Measurements from ENCODE around the gene EXD3. TPM values are rescaled to one million over a fixed set of nuclear protein-coding genes. Genes with fewer than 3 reads are reported as not detected.
A peak's percentile ranks its signal among the peaks of the same experiment; 100 is the strongest.

Gene EXD3
- polyA plus RNA-seq, 1 of the 3 experiments (the other 2 are of a cell fraction) = 11.5 TPM

DNA sequence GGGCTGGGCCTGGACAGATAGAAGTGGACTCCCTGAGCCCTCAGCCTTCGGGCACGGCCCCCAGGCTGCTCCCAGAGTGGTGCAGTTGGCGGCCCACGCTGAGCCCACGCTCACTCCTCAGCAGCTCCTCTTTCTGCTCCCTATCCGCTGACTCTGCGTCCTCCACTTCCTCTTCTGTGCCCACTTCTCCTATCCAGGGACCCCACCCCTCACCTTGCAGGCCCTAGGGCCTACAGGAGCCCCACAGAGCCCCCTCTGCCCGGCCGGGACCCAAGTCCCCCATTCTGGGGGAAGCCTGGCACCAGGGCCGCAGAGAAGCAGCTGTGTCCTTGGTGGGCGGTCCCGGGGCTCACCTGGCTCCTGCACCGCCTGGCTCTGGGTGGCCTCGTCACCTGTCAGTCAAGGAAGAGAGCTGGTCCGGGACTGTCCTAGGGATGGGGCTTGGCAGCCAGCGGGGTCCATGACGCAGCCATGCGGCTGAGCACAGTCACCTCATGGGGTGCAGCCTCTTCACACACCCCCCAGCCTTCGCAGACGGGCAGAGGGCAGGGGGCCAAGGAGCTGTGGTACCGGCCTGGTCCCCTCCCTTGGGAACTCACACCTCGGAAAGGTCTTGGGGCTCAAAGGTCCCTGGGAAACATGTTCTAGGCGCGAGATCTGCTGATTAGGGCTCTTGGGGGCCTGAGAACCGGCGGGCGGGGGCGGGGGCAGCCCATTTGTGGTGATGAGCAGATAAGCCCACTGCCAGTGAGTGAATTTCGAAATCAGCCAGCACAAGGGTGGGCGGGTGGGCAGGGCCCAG lies 115.5 kb downstream of the EXD3 start:
- peak; percentile 35 for DNase-seq
- H3K36me3 ChIP-seq (replicated peaks in 1 of 2; ENCODE audit: control insufficient read depth in 1 of 2, insufficient read depth in 2 of 2, low read length in 1 of 2) = no peaks in the 10 kb centered on the region
- no peaks in the 10 kb centered on the region for H3F3A ChIP-seq (replicated peaks; ENCODE audit: insufficient read depth)
- peaks cover 0 to 16% of the 10 kb centered on the region in 2 experiments; a peak in 1 of 4 replicates for H3K4me1 ChIP-seq (ENCODE audit: control insufficient read depth in 1 of 2, insufficient read depth in 2 of 2, low read depth in 1 of 2, low read length in 1 of 2)
- H3K9me3 ChIP-seq = no peaks in the 10 kb centered on the region
- H3K27ac ChIP-seq (ENCODE audit: low read depth in 2 of 2, low read length in 1 of 2) = no peak overlapping the region
- no peak overlapping the region for H3K4me3 ChIP-seq (ENCODE audit: low read depth in 2 of 2, low read length in 1 of 2)
- H3K79me2 ChIP-seq (ENCODE audit: insufficient read depth) = no peaks in the 10 kb centered on the region
- no peak overlapping the region for H3K9ac ChIP-seq
- no peak overlapping the region for H2AFZ ChIP-seq (ENCODE audit: low read depth)
- no peaks in the 10 kb centered on the region for H3K27me3 ChIP-seq (ENCODE audit: insufficient read depth)
- ChIA-PET POLR2A (interaction anchor here (0.6 kb wide), 1 partner anchor 245 kb away, joined by 3 read pairs; the partner anchor contains the start of gene MRPL41), CTCF (interaction anchor here (0.6 to 0.8 kb wide), 2 partner anchors 13 to 202 kb away, joined by 3 read pairs; no protein-coding TSS in a partner anchor)
- no peak for TF ChIP-seq MXI1 (IDR thresholded peaks at IDR 0.05; ENCODE audit: low read depth, low read length)
- TF ChIP-seq, protein P1, sequence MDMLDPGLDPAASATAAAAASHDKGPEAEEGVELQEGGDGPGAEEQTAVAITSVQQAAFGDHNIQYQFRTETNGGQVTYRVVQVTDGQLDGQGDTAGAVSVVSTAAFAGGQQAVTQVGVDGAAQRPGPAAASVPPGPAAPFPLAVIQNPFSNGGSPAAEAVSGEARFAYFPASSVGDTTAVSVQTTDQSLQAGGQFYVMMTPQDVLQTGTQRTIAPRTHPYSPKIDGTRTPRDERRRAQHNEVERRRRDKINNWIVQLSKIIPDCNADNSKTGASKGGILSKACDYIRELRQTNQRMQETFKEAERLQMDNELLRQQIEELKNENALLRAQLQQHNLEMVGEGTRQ (IDR thresholded peaks at IDR 0.05; ENCODE audit: borderline replicate concordance, low read depth, low read length) = no peak
- TF ChIP-seq RCOR1 (IDR thresholded peaks at IDR 0.05; ENCODE audit: low read length) = no peak
- TF ChIP-seq GATA2 (CRISPR knock-in tag; IDR thresholded peaks at IDR 0.05) = no peak
- TF ChIP-seq FOXM1 (IDR thresholded peaks at IDR 0.05; ENCODE audit: low read depth) = no peak
- TF ChIP-seq GABPA (IDR thresholded peaks at IDR 0.05; ENCODE audit: low read depth) = no peak
- TF ChIP-seq, protein P2, sequence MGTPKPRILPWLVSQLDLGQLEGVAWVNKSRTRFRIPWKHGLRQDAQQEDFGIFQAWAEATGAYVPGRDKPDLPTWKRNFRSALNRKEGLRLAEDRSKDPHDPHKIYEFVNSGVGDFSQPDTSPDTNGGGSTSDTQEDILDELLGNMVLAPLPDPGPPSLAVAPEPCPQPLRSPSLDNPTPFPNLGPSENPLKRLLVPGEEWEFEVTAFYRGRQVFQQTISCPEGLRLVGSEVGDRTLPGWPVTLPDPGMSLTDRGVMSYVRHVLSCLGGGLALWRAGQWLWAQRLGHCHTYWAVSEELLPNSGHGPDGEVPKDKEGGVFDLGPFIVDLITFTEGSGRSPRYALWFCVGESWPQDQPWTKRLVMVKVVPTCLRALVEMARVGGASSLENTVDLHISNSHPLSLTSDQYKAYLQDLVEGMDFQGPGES (IDR thresholded peaks at IDR 0.05; ENCODE audit: low read depth, low read length) = no peak
- TF ChIP-seq NFIC (IDR thresholded peaks at IDR 0.05; ENCODE audit: borderline replicate concordance) = no peak
- TF ChIP-seq POLR2AphosphoS5 (IDR thresholded peaks at IDR 0.05; ENCODE audit: low read depth, low read length) = no peak
- TF ChIP-seq EP300 (IDR thresholded peaks at IDR 0.05; ENCODE audit: borderline replicate concordance in 1 of 2, low read depth in 1 of 2, low read length in 1 of 2) = no peak
- no peak for TF ChIP-seq FOSL2 (IDR thresholded peaks at IDR 0.05; ENCODE audit: borderline replicate concordance, low read depth)
- no peak for TF ChIP-seq NRF1 (IDR thresholded peaks at IDR 0.05; ENCODE audit: low read depth, low read length)
- TF ChIP-seq, protein P3, sequence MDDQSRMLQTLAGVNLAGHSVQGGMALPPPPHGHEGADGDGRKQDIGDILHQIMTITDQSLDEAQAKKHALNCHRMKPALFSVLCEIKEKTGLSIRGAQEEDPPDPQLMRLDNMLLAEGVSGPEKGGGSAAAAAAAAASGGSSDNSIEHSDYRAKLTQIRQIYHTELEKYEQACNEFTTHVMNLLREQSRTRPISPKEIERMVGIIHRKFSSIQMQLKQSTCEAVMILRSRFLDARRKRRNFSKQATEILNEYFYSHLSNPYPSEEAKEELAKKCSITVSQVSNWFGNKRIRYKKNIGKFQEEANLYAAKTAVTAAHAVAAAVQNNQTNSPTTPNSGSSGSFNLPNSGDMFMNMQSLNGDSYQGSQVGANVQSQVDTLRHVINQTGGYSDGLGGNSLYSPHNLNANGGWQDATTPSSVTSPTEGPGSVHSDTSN (IDR thresholded peaks at IDR 0.05) = no peak
- TF ChIP-seq FOXJ3 (CRISPR knock-in tag; IDR thresholded peaks at IDR 0.05) = no peak
- H3K4me2 ChIP-seq = no peak overlapping the region
- H4K20me1 ChIP-seq (ENCODE audit: insufficient read depth) = no peaks in the 10 kb centered on the region
- no peaks in the 10 kb centered on the region for H3K9me2 ChIP-seq
- WGBS (ENCODE audit: low lambda C conversion rate) = 81% methylated on average over 24 of the region's 30 CpGs

Measured in SK-N-SH (cell line).